Body of pancreas (tissue), 4 donors: ENCODE measurements around the gene VMP1.

ENCODE experiments used
- CTCF ChIP-seq, 7 experiments: fragments of 450-650 bp in 4 of 7; fragments of 200-600 bp in 3 of 7; sonication (generic) in 3 of 7; IDR thresholded peaks; one replicate each; pipeline ENCODE4 v1.5.1; 2016 to 2019; ENCODE audit warnings: antibody characterized with exemption in 7 of 7
- POLR2A ChIP-seq, 3 donors: fragments of 450-650 bp; IDR thresholded peaks; one replicate each; pipeline ENCODE4 v1.6.1; 2016; ENCODE audit warnings: antibody characterized with exemption in 3 of 3, mild to moderate bottlenecking in 2 of 3

- TF ChIP-seq CTCF (IDR thresholded peaks at IDR 0.05) (no peak), POLR2A (IDR thresholded peaks at IDR 0.05) (no peak)
Measured at GRCh38 chr17:59874376-59874775, 166.9 kb downstream of the VMP1 start.
